RCC 7860 (cell line): ENCODE data around the gene AKAP14.
"Not testable (repeated sequence)": the region's sequence is repeated elsewhere in the genome, so short reads cannot be mapped to it uniquely, and the experiment has no call there.

Experiments
- DNase-seq: peaks from one replicate; pipeline ENCODE4 v3.0.0-alpha.2; 2015; ENCODE audit warnings: low spot score
- FAIRE-seq: peaks from 2 replicates; lab custom pipeline; 2012; peaks lifted over from hg19 to GRCh38; lab: Jason Lieb, UNC

Gene AKAP14

GRCh38 chrX:119895843-119896326, at the start of gene AKAP14:
Gene AKAP14, plus strand, starts transcription at chrX:119895893. Its CDS starts 7,331 bp downstream, at chrX:119903224.
- no peak for FAIRE-seq
- DNase-seq: no peak

DNA sequence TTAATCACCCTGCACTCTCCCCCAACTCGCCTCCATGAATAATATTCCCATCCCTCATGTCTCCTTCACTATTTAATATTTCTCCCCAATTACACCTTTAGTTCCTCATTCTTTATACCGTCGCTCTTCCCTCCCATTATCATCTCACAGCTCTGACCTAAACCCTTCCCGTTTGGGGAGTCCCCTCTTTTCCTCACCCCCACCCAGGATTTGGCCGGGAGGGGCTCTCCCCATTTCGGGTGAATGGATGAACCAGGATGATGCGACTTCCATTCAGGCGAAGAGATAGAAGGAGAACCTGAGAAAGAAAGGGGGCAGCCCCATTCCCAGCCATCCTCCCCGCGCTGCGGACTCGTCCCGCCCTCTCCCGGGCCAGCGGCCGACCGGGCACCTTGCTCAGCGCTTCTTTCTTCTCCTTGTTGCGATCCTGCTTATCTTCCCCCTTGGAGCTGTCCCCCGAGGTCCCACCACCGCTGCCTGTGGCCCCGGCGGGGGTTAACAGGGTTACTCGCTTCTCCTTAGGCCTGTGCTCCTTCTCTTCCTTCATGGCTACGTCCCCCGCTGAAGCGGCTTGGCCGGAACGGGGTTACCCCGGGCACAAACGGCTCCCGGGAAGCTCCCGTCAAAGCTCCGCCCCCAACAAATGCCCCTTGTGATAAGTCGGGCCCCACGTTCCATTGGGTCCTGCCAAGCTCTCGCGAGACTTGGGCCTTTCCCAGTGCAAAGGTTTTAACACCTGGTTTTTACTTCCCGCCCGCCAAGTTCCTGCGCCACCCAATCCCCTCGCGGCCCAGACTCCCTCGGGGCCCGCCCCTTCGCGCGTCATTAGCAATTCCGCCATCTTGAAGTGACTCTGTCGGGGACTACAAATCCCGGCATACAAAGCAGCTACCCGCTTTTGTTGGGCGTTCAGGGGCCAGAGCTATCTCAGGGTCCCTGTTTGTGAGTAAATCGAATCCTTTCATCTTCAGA, 43.0 kb upstream of the AKAP14 start, which contains the start of gene UPF3B:
Gene UPF3B (minus strand): TSS at position 582 of the 972 bp plus-strand sequence. CDS start 35 bp downstream, at position 547.
- peak; percentile 96 for FAIRE-seq
- peak; percentile 93 for DNase-seq

DNA sequence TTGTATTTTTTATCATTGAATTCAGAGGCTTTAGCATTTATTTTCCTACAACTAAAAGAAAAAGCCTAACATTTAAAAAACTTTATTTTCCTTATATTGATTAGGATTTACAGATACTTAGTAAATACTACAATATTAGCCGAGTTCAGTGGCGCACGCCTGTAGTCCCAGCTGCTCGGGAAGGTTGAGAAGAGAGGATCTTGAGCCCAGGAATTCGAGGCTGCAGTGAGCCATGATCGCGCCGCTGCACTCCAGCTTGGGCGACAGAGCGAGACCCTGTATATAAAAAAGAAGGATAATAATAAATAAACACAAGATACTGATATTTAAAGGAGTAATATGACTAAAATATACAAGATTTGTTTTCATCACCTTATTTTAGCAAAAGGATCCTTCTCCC, 42.2 kb upstream of the AKAP14 start:
- FAIRE-seq (no peak), DNase-seq (no peak)

DNA sequence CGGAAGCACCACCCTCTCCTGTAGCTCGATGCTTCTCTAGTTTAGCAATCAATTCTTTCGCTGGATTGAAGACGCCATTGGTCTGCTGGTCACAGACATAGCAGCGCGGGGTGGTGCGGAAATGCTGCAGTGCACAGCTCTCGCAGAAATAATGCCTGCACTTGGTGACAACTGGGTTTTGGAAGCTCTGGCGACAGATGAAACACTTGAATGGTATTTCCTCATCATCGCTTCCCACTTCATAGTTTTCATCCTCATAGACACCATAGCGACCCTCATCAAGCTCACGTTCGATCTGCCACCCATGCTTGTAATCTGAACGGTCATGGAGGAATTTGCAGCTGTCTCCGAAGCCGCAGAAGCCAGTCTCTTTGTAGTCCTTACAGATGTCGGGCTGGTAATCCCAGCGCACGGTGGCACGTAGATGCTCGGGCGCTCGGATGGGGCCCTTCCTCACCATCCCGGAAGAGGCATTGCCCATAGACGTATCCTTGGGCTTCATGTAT, 25.0 kb upstream of the AKAP14 start:
- FAIRE-seq (no peak), DNase-seq (peak; percentile 10)

DNA sequence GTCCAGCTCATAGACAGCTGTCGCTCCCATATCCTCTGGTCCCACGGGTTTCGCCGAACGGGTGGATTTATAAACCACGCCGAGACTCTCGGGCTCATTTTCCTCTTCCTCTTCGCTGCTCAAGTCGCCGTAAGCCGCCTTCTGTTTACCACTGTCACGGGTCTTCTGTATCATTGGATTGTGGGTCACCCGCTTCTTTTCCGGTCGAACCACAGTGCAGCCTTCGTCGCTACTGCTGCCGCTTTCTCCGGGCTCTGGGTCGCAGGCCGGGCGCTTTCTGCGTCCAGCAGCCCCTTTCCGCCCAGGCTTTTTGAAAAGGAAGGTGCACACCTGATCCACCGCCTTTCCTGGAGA, 24.5 kb upstream of the AKAP14 start:
- FAIRE-seq: no peak

DNA sequence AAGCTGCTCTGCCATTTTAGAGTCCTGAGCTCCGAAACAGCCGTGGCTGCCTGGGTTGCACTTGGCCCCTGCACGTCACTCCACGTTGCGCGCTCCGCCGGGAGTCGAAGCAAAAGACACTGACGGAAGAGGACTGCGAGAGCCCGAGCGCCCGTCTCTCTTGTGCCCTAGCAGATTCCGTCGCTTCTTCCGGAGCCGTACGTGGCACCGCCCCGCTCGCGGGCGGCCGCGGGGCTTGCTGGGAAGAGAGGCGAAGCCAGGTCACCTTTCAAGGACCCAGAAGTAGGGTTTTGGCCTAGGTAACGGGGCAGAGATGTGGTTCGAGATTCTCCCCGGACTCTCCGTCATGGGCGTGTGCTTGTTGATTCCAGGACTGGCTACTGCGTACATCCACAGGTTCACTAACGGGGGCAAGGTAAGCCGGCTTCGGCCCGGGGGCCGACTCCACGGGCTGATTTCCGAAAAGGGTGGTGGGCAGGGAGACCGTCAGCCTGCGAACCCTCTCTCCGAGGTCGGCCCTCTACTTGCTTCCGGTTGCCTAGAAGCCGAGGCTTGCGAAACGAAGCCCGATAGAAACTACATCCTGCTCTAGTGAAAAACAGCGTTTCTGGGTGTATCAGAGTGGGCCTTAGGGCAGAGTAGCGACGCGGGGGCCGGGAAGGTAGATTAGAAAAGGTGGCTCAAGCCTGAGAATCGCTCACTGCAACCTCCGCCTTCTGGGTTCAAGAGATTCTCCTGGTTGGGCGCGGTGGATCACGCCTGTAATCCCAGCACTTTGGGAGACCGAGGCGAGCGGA, 23.9 kb upstream of the AKAP14 start, which contains the start of the genes NDUFA1 and RNF113A:
Gene NDUFA1 (plus strand): TSS at position 234 of the 797 bp plus-strand sequence. CDS start 80 bp downstream, at position 314.
Gene RNF113A (minus strand): TSS at position 135 of the 797 bp plus-strand sequence. CDS start 120 bp downstream, at position 15.
- DNase-seq (peak; percentile 73), FAIRE-seq (peak; percentile 61)

More for the DNA sequence above, 24.5 kb upstream of the AKAP14 start:
- no peak for DNase-seq

- no peak for FAIRE-seq
These were observed 17.0 kb upstream of the AKAP14 start for GRCh38 chrX:119878740-119879139.

GRCh38 chrX:119880076-119880475, 15.6 kb upstream of the AKAP14 start:
- DNase-seq (no peak), FAIRE-seq (no peak)

More at GRCh38 chrX:119878740-119879139, 17.0 kb upstream of the AKAP14 start:
- DNase-seq: no peak

DNA sequence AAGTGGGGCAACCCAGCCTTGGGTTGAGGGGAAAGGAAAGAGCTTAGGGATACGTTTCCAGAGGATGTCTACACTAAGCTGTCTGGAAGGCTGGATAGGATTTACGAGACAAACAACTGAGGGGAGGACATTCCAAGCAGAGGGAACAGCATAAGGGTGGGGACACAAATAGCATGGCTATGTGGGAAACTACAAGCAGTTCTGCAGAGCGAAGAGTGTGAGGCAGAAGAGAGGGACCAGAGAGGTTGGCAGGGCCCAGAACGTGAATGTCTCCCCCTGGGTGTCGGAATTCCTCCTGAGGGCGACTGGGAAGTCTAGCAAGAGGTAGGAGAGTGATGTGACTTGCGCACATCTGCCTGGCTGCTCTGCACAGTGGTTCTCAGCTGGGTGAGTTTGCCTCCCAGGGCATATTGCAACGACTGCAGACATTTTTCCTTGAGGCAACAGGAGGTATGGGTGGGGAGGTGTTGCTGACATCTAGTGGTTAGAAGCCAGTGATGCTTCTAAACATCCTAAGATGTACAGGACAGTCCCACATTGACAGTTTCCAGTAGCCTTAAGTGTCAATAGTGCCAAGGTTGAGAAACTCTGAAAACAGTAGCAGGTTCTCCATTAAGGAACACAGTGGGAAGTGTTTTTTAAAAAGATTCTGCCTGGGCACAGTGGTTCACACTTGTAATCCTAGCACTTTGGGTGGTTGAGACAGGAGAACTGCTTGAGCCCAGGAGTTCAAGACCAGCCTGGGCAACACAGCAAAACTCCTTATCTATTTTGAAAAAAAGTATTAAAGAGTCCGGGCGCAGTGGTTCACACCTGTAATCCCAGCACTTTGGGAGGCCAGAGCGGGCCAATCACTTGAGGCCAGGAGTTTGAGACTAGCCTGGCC, 14.9 kb upstream of the AKAP14 start:
- no peak for FAIRE-seq
- DNase-seq: peak; percentile 40

GRCh38 chrX:119885554-119886428, 9.9 kb upstream of the AKAP14 start:
- no peak for FAIRE-seq
- peak; percentile 9 for DNase-seq

- DNase-seq: no peak
These were observed 7.8 kb upstream of the AKAP14 start for GRCh38 chrX:119887721-119888425.

DNA sequence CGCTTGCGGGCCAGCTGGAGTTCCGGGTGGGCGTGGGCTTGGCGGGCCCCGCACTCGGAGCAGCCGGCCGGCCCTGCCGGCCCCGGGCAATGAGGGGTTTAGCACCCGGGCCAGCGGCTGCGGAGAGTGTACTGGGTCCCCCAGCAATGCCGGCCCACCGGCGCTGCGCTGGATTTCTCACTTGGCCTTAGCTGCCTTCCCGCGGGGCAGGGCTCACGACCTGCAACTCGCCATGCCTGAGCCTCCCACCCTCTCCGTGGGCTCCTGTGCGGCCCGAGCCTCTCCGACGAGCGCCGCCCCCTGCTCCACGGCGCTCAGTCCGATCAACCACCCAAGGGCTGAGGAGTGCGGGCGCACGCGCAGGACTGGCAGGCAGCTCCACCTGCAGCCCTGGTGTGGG, 5.1 kb upstream of the AKAP14 start:
- FAIRE-seq, DNase-seq: not testable (repeated sequence)

More at GRCh38 chrX:119887721-119888425, 7.8 kb upstream of the AKAP14 start:
- FAIRE-seq: no peak

DNA sequence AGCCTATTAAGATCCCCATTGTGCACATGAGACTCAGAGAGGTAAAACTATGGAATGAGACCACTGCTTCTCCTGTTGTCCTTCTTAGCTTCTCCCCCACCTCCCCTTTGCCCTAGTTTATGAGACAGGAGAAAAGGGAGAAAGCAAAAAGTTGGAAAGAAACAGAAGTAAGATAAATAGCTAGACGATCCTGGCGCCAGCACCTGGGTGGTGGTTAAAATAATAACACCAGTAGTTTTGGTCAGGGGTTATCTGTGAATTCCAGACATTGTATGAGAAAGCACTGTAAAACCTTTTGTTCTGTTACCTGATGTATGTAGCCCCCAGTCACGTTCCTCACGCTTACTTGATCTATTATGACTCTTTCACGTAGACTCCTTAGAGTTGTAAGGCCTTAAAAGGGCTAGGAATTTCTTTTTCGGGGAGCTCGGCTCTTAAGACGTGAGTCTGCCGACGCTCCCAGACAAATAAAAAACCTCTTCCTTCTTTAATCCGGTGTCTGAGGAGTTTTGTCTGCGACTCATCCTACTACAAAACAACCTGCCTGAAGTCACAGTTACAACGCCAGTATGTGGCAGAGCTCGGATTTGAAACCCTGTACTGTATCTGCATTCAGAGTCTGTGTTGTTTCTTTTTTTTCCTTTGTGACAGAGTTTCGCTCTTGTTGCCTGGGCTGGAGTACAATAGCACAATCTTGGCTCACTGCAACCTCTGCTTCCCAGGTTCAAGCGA, 3.6 kb upstream of the AKAP14 start:
- FAIRE-seq, DNase-seq: not testable (repeated sequence)

GRCh38 chrX:119899125-119899524, 3.4 kb downstream of the AKAP14 start:
- DNase-seq (no peak), FAIRE-seq (no peak)

DNA sequence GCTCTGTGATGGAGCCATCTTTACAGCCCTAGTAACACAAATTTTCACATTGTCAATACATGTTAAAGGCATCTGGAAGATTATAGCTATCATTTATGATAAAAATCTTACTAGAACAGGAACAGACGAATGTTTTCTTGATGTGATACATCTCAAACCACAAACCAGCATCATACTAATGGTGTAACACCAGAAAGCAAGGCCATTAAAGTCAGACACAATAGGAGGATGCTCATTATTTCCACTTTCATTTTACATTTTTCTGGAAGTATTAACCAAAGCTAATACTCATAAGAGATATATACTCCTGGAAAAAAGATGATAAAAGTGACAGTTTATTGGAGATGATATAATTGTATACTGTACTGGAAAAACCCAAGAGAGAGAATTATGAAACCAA, 5.3 kb downstream of the AKAP14 start:
- no peak for FAIRE-seq
- no peak for DNase-seq

DNA sequence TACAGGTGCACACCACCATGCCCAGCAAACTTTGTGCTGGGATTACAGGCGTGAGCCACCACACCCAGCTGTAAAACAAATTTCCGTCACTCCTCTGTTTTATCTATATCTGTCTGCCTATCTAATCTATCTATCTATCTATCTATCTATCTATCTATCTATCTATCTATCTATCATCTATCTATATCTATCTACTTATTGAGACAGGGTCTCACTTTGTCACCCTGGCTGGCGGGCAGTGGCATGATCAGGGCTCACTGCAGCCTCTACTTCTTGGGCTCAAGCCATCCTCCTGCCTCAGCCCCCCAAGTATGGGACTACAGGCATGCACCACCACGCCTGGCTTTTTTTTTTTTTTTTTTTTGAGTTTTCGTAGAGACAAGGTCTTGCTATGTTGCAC, 20.6 kb downstream of the AKAP14 start:
- FAIRE-seq (no peak), DNase-seq (no peak)

GRCh38 chrX:119917877-119918276, 22.2 kb downstream of the AKAP14 start:
- FAIRE-seq (no peak), DNase-seq (no peak)
